GM21367 (cell line): ENCODE measurements around the gene EIF4E1B.
A peak's percentile ranks its signal among the peaks of the same experiment; 100 is the strongest.
"Not testable (repeated sequence)": the region's sequence is repeated elsewhere in the genome, so short reads cannot be mapped to it uniquely, and the experiment has no call there.

Experiments
- ATAC-seq: cut with Tn5 transposase; IDR thresholded peaks from one replicate; pipeline ENCODE4 v1.9.1; 2021; ENCODE audit not compliant: unreplicated experiment

Gene EIF4E1B

GRCh38 chr5:176629853-176630680 lies at the start of gene EIF4E1B, which contains the start of gene SNCB:
Gene EIF4E1B, plus strand, starts transcription at chr5:176630675. Its CDS starts 12,113 bp downstream, at chr5:176642788.
Gene SNCB, minus strand, starts transcription at chr5:176630534. Its CDS starts 880 bp downstream, at chr5:176629654.
- peak; percentile 75 for ATAC-seq

DNA sequence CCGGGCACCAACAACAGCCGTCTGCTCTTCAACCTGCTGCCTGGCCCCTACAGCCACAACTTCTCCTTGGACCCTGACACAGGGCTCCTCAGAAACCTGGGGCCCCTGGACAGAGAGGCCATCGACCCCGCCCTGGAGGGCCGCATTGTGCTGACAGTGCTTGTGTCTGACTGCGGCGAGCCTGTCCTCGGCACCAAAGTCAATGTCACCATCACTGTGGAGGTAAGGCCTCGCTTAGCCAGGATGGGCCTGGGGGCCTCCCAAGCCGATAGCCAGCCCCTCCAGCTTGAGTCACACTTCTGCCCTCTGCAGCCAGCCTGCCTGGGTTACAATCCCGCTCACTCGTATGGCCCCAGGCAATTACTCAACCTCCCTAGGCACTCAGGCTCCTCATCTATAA lies 49.1 kb upstream of the EIF4E1B start:
- ATAC-seq, result no peak

- no peak for ATAC-seq
Measured at GRCh38 chr5:176583076-176583475, 47.4 kb upstream of the EIF4E1B start.

DNA sequence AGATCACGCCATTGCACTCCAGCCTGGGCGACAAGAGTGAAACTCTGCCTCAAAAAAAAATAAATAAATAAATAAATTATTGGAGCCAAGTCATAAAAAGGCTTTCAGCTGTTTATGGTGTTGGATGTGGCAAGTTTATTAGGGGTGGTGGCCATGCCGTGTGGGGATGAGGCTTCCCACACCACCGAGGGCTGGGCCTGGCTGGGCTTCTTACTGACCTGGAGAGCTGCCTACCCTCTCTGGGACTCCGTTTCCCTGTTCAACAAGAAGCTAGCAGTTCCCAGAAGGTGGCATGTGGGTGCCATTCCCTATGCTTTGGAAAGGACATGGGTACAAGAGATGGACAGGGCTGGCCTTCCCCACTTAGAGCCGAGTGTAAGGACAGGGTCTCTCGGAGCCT lies 43.1 kb upstream of the EIF4E1B start:
- no peak for ATAC-seq

GRCh38 chr5:176588297-176588696 lies 42.2 kb upstream of the EIF4E1B start:
- ATAC-seq, result no peak

DNA sequence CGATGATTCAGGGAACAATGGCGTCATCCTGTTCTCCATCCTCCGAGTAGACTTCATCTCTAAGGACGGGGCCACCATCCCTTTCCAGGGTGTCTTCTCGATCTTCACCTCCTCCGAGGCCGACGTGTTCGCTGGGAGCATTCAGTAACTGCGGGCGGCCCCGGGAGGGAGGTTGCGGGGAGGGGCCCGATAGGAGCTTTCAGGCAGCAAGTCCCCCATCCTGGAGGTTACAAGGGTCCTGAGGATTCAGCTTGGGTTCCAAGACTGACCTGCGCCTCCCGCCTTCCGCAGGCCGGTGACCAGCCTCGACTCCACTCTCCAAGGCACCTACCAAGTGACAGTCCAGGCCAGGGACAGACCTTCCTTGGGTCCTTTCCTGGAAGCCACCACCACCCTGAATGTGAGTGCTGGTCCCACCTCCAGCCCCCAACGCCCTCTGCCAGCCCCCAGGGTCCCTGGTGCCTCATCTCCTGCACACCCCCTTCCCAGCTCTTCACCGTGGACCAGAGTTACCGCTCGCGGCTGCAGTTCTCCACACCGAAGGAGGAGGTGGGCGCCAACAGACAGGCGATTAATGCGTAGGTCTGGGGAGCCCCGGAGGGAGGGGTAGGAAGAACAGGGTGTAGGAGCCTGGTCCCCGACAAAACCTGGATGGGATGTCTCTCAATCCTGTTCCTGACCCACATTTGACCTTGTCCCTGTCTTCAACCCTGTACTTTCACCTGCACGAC lies 41.3 kb upstream of the EIF4E1B start:
- no peak for ATAC-seq

DNA sequence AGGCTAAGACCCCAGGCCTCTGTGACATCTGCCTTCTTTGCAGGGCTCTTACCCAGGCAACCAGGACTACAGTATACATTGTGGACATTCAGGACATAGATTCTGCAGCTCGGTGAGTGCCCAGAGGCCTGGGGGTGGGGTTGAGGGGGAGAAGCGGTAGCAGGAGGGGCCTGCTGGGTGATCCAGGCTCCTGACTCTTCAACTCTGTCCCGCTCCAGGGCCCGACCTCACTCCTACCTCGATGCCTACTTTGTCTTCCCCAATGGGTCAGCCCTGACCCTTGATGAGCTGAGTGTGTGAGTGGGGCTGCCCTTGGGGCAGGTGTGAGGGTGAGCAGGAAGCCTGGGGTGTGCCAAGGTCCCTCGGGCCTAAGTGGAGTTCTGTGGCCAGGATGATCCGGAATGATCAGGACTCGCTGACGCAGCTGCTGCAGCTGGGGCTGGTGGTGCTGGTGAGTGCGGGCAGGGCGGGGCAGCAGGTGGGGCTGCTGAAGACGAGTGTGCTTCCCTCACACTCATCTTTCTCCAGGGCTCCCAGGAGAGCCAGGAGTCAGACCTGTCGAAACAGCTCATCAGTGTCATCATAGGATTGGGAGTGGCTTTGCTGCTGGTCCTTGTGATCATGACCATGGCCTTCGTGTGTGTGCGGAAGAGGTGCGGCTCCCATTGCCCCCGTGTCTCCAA lies 40.3 kb upstream of the EIF4E1B start:
- no peak for ATAC-seq

- not testable (repeated sequence) for ATAC-seq
Measured at GRCh38 chr5:176591667-176592066, 38.8 kb upstream of the EIF4E1B start.

GRCh38 chr5:176592573-176592972 lies 37.9 kb upstream of the EIF4E1B start:
- ATAC-seq, result no peak

GRCh38 chr5:176593273-176593869 lies 37.1 kb upstream of the EIF4E1B start:
- ATAC-seq, result no peak

- no peak for ATAC-seq
Measured at GRCh38 chr5:176594554-176594953, 35.9 kb upstream of the EIF4E1B start.

- no peak for ATAC-seq
Measured at GRCh38 chr5:176595386-176595943, 35.0 kb upstream of the EIF4E1B start.

DNA sequence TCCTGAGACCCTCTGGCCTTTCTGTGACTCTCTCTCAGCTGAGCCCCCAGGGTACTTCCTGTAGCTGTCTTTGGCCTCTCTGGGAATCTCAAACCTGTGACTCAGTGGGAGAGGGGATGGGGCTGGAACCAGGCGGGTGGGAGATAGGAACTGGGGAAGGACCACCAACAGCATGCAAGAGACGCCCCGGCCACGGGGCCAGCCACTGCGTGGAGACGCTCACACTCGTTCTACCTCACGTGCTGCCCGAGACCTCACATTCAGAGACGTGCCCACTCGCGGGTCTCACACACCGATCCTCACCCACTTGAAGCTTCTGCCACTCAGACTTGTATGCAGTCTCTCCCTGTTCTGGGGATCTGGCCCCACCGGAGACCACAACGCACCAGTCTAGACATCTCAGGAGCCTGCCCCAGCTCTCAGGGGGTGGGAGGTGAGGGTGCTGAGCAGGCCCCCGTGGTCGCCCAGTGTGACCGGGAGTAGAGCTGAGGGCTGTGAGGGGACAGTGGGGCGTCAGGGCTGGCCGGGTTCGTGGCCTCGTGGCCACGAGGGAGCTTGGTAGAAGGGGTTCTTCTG lies 34.3 kb upstream of the EIF4E1B start:
- ATAC-seq, result no peak

GRCh38 chr5:176596689-176597416 lies 33.6 kb upstream of the EIF4E1B start:
- peak; percentile 65 for ATAC-seq

GRCh38 chr5:176597417-176598389 lies 32.8 kb upstream of the EIF4E1B start:
- ATAC-seq, result no peak

DNA sequence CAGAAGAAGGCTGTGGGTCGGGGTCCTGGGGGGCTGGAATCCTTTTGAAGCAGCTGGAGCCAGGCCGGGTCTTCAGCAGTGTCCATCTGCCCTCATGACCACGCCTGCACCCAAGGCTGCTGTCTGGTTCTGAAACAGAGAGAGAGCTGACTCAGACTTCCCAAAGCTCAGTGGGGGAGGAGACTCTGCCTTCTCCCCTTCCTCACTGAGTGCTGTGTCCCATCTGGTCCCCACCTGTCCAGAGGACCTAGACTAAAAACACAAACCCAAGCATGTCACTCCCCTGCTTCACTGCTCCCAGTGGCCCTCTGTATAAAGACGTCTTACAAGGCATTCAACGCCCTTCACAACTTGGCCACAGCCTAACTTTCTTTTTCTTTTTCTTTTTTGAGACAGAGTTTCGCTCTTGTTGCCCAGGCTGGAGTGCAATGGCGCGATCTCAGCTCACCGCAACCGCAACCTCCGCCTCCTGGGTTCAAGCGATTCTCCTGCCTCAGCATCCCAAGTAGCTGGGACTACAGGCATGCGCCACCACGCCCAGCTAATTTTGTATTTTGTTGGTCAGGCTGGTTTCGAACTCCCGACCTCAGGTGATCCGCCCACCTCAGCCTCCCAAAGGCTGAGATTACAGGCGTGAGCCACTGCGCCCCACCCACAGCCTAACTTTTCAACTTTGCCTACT lies 30.6 kb upstream of the EIF4E1B start:
- not testable (repeated sequence) for ATAC-seq

DNA sequence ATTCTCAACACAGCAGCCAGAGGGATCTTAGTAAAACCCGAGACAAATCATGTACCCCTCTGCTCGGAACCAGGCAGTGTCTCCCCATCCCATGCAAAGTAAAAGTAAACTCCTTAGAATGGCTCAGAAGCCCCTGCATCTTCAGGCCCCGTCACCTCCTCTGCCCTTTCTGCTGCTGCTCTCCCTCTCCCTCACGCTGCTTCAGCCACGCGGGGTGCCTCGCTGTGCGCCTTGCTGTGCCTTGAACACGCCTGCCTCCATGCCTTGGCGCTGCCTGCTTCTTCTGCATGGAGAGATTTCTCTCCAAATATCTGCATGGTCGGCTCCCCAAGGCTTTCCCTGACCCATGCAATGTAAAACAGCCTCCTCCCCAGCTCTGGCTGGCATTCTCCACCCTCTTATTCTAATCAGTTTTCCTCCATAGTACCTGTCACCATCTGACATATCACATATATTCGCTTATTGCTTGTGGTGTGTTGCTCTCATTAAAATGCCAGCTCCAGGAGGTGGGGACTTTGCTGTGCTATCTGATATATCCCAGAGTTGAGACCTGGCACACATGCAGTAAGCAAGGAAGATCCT lies 28.5 kb upstream of the EIF4E1B start:
- ATAC-seq, result no peak

DNA sequence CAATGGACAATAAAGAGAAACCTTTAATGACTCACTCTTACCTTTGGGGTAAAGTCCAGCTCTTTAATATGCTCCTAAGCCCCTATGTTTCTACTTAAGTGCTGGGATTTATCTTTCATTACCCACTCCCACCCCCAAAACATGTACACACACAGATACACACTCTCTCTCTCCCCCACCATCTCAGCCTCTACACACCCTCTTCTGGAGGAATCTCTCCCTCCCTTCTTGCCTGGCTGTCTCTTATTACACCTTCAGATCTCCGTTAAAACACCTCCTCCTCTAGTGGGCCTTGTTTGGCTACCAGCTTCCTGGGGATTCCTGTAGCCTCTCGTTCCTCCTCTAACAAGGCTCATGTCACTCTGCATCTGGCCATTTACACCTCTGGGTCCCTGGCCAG lies 27.4 kb upstream of the EIF4E1B start:
- no peak for ATAC-seq
